Kidney (tissue), 14 donors: ENCODE results near the gene POLL. TPM values are rescaled to one million over a fixed set of nuclear protein-coding genes. Genes with fewer than 3 reads are reported as not detected.

Source experiments
- DNase-seq, 5 donors: peaks; one replicate each; pipeline ENCODE4 v3.0.0-alpha.2; 2013 to 2020
- FAIRE-seq: peaks from 2 replicates; lab custom pipeline; 2012; peaks lifted over from hg19 to GRCh38; lab: Jason Lieb, UNC
- H3K27ac ChIP-seq, 2 donors: one replicate each; pipeline ENCODE4 v1.7.0; 2013; ENCODE audit warnings: low read depth in 2 of 2, low read length in 2 of 2, inconsistent platforms in 1 of 2
- H3K27me3 ChIP-seq: one replicate; pipeline ENCODE4 v1.7.1; 2013; ENCODE audit warnings: low read length, inconsistent platforms; ENCODE audit not compliant: control insufficient read depth, insufficient read depth
- H3K36me3 ChIP-seq, 3 donors: one replicate each; pipeline versions ENCODE4 v1.7.0 to v1.7.1; 2013; ENCODE audit warnings: low read length in 3 of 3, control low read depth in 1 of 3, inconsistent platforms in 1 of 3; ENCODE audit not compliant: insufficient read depth in 3 of 3, control insufficient read depth in 2 of 3
- H3K4me1 ChIP-seq, 3 donors: one replicate each; pipeline versions ENCODE4 v1.7.0 to v1.7.1; 2013; ENCODE audit warnings: low read length in 3 of 3, inconsistent platforms in 1 of 3, low read depth in 1 of 3; ENCODE audit not compliant: control insufficient read depth in 2 of 3, insufficient read depth in 2 of 3
- H3K4me3 ChIP-seq, 3 donors: one replicate each; pipeline versions ENCODE4 v1.7.0 to v1.8.1; 2013; ENCODE audit warnings: low read length in 3 of 3, control low read depth in 1 of 3, inconsistent platforms in 1 of 3
- H3K9ac ChIP-seq, 3 donors: one replicate each; pipeline versions ENCODE4 v1.7.0 to v1.7.1; 2013; ENCODE audit warnings: low read length in 3 of 3, control low read depth in 1 of 3, inconsistent platforms in 1 of 3
- H3K9me3 ChIP-seq, 3 donors: one replicate each; pipeline versions ENCODE4 v1.7.0 to v1.7.1; 2013; ENCODE audit warnings: low read length in 3 of 3, control low read depth in 1 of 3, inconsistent platforms in 1 of 3; ENCODE audit not compliant: control insufficient read depth in 2 of 3, insufficient read depth in 1 of 3
- intact Hi-C: fragments of 100-400 bp; cut with DNase I; formaldehyde crosslinking; loops from one replicate; pipeline ENCODE4 v1.11.1; 2022
- polyA plus RNA-seq: library from polyadenylated mRNA; stranded (reverse); fragments of 350-450 nt; fragmentation: Illumina TruSeq; extraction: RNeasy Lipid Tissue Mini Kit (QIAGEN cat#74804); gene quantifications from one replicate; pipeline ENCODE4 v1.2.3, GENCODE V29; 2014; ENCODE audit warnings: low read depth, low replicate concordance; ENCODE audit not compliant: insufficient read depth
- total RNA-seq: library from RNA; stranded (reverse); fragmentation: NEBNext Ultra II Directional; extraction: Animal tissue kit (Norgen Biotek cat#: 25700); gene quantifications from one replicate; pipeline ENCODE4 v1.2.1, GENCODE V29; 2021
- TF ChIP-seq, protein P1 (sequence below): IDR thresholded peaks from 3 replicates; pipeline ENCODE4 v1.5.1; 2012; ENCODE audit warnings: mild to moderate bottlenecking, moderate library complexity, borderline replicate concordance; ENCODE audit not compliant: insufficient read depth; ENCODE audit errors: extremely low read depth
- donor health status: control.
- donor health status: control.
- donor health status: control.
- donor health status: control.
- donor health status: control.
- donor health status: DM: yes; HTN: yes; CAD: no.
- donor health status: Normal renal cell carcinoma (clear cell type).

POLL gene
- total and polyA plus RNA-seq, 2 donors from 2014 or later = 27.5 to 35.2 TPM

DNA sequence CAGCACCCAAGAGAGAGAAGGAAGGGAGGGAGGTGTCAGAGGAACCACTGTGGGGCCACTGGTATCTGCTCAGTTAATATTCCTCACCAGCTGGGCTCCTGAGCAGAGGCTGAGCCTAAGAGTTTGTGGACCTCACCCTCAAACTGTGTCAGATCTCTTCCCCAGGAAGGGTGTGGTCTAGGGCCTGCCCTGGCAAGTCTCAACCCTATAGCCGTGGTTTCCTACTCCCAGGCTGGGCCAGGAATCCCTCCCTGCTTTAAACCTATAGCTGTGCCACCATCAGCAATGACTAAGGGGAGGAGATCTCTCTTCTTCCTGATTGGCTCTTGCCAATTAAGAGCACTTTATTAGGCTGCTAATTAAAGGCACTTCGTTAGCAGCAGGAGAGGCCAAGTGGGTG, 29.9 kb downstream of the POLL start:
- H3K27ac ChIP-seq = no peak overlapping the region
- H3K27me3 ChIP-seq = no peaks in the 10 kb centered on the region
- intact Hi-C loops = no loop called here
- H3K9me3 ChIP-seq = no peaks in the 10 kb centered on the region
- FAIRE-seq (no peak), DNase-seq (no peak)
- no peak overlapping the region for H3K9ac ChIP-seq
- no peak overlapping the region for H3K4me3 ChIP-seq
- H3K36me3 ChIP-seq = peaks cover 0 to 6% (median 4%) of the 10 kb centered on the region in 3 donors
- TF ChIP-seq, protein P1, sequence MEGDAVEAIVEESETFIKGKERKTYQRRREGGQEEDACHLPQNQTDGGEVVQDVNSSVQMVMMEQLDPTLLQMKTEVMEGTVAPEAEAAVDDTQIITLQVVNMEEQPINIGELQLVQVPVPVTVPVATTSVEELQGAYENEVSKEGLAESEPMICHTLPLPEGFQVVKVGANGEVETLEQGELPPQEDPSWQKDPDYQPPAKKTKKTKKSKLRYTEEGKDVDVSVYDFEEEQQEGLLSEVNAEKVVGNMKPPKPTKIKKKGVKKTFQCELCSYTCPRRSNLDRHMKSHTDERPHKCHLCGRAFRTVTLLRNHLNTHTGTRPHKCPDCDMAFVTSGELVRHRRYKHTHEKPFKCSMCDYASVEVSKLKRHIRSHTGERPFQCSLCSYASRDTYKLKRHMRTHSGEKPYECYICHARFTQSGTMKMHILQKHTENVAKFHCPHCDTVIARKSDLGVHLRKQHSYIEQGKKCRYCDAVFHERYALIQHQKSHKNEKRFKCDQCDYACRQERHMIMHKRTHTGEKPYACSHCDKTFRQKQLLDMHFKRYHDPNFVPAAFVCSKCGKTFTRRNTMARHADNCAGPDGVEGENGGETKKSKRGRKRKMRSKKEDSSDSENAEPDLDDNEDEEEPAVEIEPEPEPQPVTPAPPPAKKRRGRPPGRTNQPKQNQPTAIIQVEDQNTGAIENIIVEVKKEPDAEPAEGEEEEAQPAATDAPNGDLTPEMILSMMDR = no peak
- H3K4me1 ChIP-seq = no peaks in the 10 kb centered on the region

DNA sequence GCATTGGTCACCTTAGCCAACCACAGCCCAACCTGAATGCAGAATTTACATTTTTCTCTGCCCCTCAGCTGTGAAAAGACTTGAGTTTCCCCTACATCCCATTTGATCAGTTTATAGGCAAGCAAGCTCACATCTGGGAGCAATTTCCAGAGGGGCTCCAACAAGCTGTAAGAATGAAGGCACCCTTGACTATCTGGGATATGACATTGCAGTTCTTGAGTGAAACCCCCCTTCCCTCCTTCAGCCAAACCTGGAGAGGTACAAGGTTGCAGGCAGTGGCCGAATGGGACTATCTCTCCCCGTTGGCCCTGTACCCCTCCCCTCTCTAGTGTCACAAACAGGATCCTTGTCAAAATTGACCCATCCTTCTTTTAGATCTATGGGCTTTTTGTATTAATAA, 30.5 kb downstream of the POLL start:
- peaks cover 0 to 13% (median 6%) of the 10 kb centered on the region in 3 donors for H3K36me3 ChIP-seq

DNA sequence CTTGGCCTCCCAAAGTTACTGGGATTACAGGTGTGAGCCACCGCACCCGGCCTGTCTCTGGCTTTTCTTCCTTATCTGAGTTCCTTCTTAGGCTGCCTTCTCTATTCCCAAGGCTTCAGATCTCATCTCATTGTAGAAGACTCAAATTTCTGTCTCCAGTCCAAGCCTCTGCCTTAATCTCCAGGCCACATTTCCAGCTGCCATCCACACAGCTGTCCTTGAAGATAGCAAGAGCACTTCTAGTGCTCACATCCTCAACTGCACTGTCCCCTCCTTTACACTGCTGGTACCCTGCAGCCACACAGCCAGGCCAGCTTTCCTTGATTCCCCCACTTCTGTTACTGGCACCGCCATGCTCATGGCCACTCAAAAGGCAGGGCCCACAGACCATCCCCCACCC, 35.6 kb downstream of the POLL start:
- no peaks in the 10 kb centered on the region for H3K9me3 ChIP-seq
- TF ChIP-seq, protein P1 = no peak
- H3K27me3 ChIP-seq = no peaks in the 10 kb centered on the region
- H3K27ac ChIP-seq = no peak overlapping the region
- H3K4me3 ChIP-seq = no peak overlapping the region
- H3K9ac ChIP-seq = no peak overlapping the region
- FAIRE-seq (no peak), DNase-seq (no peak)
- peaks cover 0 to 19% (median 15%) of the 10 kb centered on the region in 3 donors for H3K36me3 ChIP-seq
- intact Hi-C loops = no loop called here
- H3K4me1 ChIP-seq = no peaks in the 10 kb centered on the region

More for the DNA sequence above, 30.5 kb downstream of the POLL start:
- TF ChIP-seq, protein P1 = no peak
- FAIRE-seq (no peak), DNase-seq (no peak)
- Histone ChIP-seq H3K27me3 (no peaks in the 10 kb centered on the region), H3K4me1 (no peaks in the 10 kb centered on the region), H3K9me3 (no peaks in the 10 kb centered on the region), H3K9ac (no peak overlapping the region), H3K4me3 (no peak overlapping the region), H3K27ac (no peak overlapping the region)
- intact Hi-C loops = no loop called here

DNA sequence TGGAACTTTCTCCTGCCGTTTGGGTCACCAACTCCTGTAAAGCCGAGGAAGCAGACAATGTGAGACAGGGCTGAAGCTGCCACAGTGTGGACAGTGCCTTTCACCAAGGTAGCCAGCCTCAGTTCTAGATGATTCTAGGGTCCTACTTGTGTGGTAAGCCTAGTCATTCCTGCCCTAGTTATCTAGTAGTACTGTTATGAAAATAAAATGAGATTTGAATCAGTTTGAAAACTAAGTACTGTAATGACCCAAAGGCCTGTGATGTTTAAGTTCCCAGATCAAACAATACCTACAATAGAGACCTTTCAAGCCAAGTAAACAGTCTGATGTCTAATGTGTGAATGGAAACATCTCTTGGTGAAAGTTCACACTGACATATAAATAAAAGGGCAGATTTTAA, 37.1 kb downstream of the POLL start:
- intact Hi-C loops = no loop called here
- H3K36me3 ChIP-seq = peaks cover 0 to 19% (median 15%) of the 10 kb centered on the region in 3 donors
- DNase-seq (no peak), FAIRE-seq (no peak)
- no peak overlapping the region for H3K27ac ChIP-seq
- H3K4me3 ChIP-seq = no peak overlapping the region
- H3K9me3 ChIP-seq = no peaks in the 10 kb centered on the region
- no peaks in the 10 kb centered on the region for H3K27me3 ChIP-seq
- TF ChIP-seq, protein P1 = no peak
- H3K4me1 ChIP-seq = no peaks in the 10 kb centered on the region
- H3K9ac ChIP-seq = no peak overlapping the region
